A204.1 (cell line): ENCODE measurements around the gene RAPGEF4.

ENCODE experiments used
- FAIRE-seq: peaks from 2 replicates; lab custom pipeline; 2012; peaks lifted over from hg19 to GRCh38; lab: Jason Lieb, UNC

RAPGEF4 gene

GRCh38 chr2:172943539-172943938 lies 207.9 kb downstream of the RAPGEF4 start:
- no peak for FAIRE-seq

GRCh38 chr2:172944022-172944793 lies 208.6 kb downstream of the RAPGEF4 start:
- no peak for FAIRE-seq

- no peak for FAIRE-seq
These were observed 209.3 kb downstream of the RAPGEF4 start for GRCh38 chr2:172944794-172945509.

GRCh38 chr2:172945510-172945850 lies 209.8 kb downstream of the RAPGEF4 start:
- no peak for FAIRE-seq

- no peak for FAIRE-seq
These were observed 212.0 kb downstream of the RAPGEF4 start for GRCh38 chr2:172947461-172948153.

- FAIRE-seq: no peak
These were observed 213.9 kb downstream of the RAPGEF4 start for GRCh38 chr2:172949522-172949921.

GRCh38 chr2:172950565-172950964 lies 214.9 kb downstream of the RAPGEF4 start:
- peak; percentile 56 for FAIRE-seq

- no peak for FAIRE-seq
These were observed 215.9 kb downstream of the RAPGEF4 start for GRCh38 chr2:172951554-172951953.

GRCh38 chr2:172953411-172953810 lies 217.8 kb downstream of the RAPGEF4 start:
- FAIRE-seq: no peak

- FAIRE-seq: no peak
These were observed 218.6 kb downstream of the RAPGEF4 start for GRCh38 chr2:172953970-172954852.

- FAIRE-seq: no peak
These were observed 219.9 kb downstream of the RAPGEF4 start for GRCh38 chr2:172955587-172955986.

GRCh38 chr2:172957734-172958133 lies 222.1 kb downstream of the RAPGEF4 start:
- FAIRE-seq: no peak

GRCh38 chr2:172962082-172962481 lies 226.4 kb downstream of the RAPGEF4 start:
- FAIRE-seq: no peak

- no peak for FAIRE-seq
These were observed 227.2 kb downstream of the RAPGEF4 start for GRCh38 chr2:172962824-172963223.

GRCh38 chr2:172964511-172965139 lies 229.0 kb downstream of the RAPGEF4 start:
- no peak for FAIRE-seq

GRCh38 chr2:172965433-172966212 lies 230.0 kb downstream of the RAPGEF4 start:
- FAIRE-seq: no peak

- no peak for FAIRE-seq
These were observed 231.7 kb downstream of the RAPGEF4 start for GRCh38 chr2:172967036-172967982.

- FAIRE-seq: no peak
These were observed 232.4 kb downstream of the RAPGEF4 start for GRCh38 chr2:172968061-172968469.

GRCh38 chr2:172969166-172969565 lies 233.5 kb downstream of the RAPGEF4 start:
- no peak for FAIRE-seq

- FAIRE-seq: no peak
These were observed 234.0 kb downstream of the RAPGEF4 start for GRCh38 chr2:172969609-172970008.
